GM11168 (cell line): ENCODE data around the gene PLIN5.

Source experiments
- in situ Hi-C: fragments of 300-500 bp; cut with MboI; formaldehyde crosslinking; loops from one replicate; pipeline ENCODE4 v1.12.0; 2022; ENCODE audit warnings: low sequenced_read_pairs; ENCODE audit not compliant: unreplicated experiment

PLIN5 gene

GRCh38 chr19:4524808-4525562 lies 10.0 kb downstream of the PLIN5 start:
- in situ Hi-C loops, result no loop called here

- in situ Hi-C loops, result no loop called here
Measured at GRCh38 chr19:4523306-4524110, 11.5 kb downstream of the PLIN5 start.

GRCh38 chr19:4522291-4523002 lies 12.6 kb downstream of the PLIN5 start:
- in situ Hi-C loops, result no loop called here

GRCh38 chr19:4521888-4522242 lies 13.2 kb downstream of the PLIN5 start:
- in situ Hi-C loops, result no loop called here

- in situ Hi-C loops, result no loop called here
Measured at GRCh38 chr19:4521170-4521887, 13.7 kb downstream of the PLIN5 start.

- in situ Hi-C loops, result no loop called here
Measured at GRCh38 chr19:4519521-4520277, 15.3 kb downstream of the PLIN5 start.

GRCh38 chr19:4519172-4519496 lies 15.9 kb downstream of the PLIN5 start:
- in situ Hi-C loops, result no loop called here

- in situ Hi-C loops, result no loop called here
Measured at GRCh38 chr19:4518345-4519171, 16.5 kb downstream of the PLIN5 start, which contains the start of gene PLIN4. Gene PLIN4, minus strand, starts transcription at chr19:4518486. Its CDS starts 214 bp downstream, at chr19:4518272.

- in situ Hi-C loops, result no loop called here
Measured at GRCh38 chr19:4517451-4518057, 17.5 kb downstream of the PLIN5 start.

- in situ Hi-C loops, result no loop called here
Measured at GRCh38 chr19:4516939-4517300, 18.1 kb downstream of the PLIN5 start.

GRCh38 chr19:4516199-4516938 lies 18.7 kb downstream of the PLIN5 start:
- in situ Hi-C loops, result no loop called here

GRCh38 chr19:4515732-4516131 lies 19.3 kb downstream of the PLIN5 start:
- in situ Hi-C loops, result no loop called here

GRCh38 chr19:4513248-4513647 lies 21.8 kb downstream of the PLIN5 start:
- in situ Hi-C loops, result no loop called here

- in situ Hi-C loops, result no loop called here
Measured at GRCh38 chr19:4512070-4512469, 23.0 kb downstream of the PLIN5 start.

GRCh38 chr19:4511300-4512054 lies 23.5 kb downstream of the PLIN5 start:
- in situ Hi-C loops, result no loop called here

- in situ Hi-C loops, result no loop called here
Measured at GRCh38 chr19:4510435-4511255, 24.4 kb downstream of the PLIN5 start.
